ENCODE measurements around the gene INO80.

The INO80 gene

GRCh38 chr15:40930430-40931299, 185.4 kb downstream of the INO80 start:
- peaks cover 72 to 76% of the 10 kb centered on the region in 2 donors for H3K27me3 Mint-ChIP-seq
- H3K9me3 Mint-ChIP-seq = no peaks in the 10 kb centered on the region
- ATAC-seq (replicated peaks) = peak; percentile 19 to 28

GRCh38 chr15:40929660-40930429, 186.2 kb downstream of the INO80 start:
- Mint-ChIP-seq H3K36me3 (no peaks in the 10 kb centered on the region), H3K27me3 (peaks cover 79 to 83% of the 10 kb centered on the region in 2 donors), H3K4me1 (peaks cover 40 to 74% of the 10 kb centered on the region in 2 donors), H3K9me3 (no peaks in the 10 kb centered on the region), H3K4me3 (peak overlapping the region; percentile 78 to 83), H3K27ac (peak overlapping the region; percentile 81)
- DNase-seq = no peak
- peak in 1 of 2 donors; percentile 15 for ATAC-seq (replicated peaks)

More at GRCh38 chr15:40930430-40931299, 185.4 kb downstream of the INO80 start:
- Mint-ChIP-seq H3K4me1 (peaks cover 38 to 67% of the 10 kb centered on the region in 2 donors), H3K4me3 (peak overlapping the region; percentile 78 to 83), H3K27ac (peak overlapping the region; percentile 81), H3K36me3 (no peaks in the 10 kb centered on the region)
- no peak for DNase-seq
